GM18526 (cell line): Measurements from ENCODE around the gene GRXCR2.

ENCODE experiments used
- POLR2A ChIP-seq: IDR thresholded peaks from 3 replicates; pipeline ENCODE4 v1.6.1; 2011; ENCODE audit not compliant: insufficient read length; ENCODE audit errors: extremely low read depth

Gene GRXCR2

DNA sequence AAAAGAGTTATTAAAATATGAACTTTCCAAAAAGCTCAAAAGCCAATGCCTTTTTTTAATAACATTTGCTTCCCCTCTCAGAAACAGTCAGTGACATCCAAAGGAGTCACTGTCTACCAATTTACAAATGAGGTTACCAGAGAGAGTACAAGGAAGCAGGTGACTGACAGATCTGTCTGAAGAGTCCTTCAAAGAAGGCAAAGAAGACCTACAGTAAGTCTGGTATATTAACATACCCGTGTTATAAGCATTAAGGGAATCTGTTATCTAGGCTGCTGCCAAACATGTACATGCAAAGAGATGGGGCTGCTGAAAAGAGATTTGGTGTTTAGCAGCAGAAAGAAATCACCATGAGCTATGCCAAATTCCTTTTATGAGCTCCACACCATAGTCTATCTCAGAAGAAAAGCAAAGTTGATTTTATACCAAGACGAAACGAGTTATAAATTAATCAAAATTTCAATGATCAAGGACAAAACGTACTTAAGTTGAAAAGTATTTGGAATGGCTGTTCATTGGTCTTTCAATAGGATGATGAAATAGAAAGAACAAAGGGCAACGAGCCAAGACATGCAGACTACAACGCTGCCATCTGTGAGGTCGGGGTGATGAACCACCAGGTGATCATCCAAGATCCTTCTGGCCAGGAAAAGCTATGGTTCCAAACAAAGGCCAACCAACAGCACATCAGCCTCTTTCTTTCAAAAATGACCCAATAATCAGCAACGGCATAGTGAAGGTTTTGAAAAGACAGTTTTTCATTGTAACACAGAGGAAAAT, 45.7 kb downstream of the GRXCR2 start:
- no peak for TF ChIP-seq POLR2A

DNA sequence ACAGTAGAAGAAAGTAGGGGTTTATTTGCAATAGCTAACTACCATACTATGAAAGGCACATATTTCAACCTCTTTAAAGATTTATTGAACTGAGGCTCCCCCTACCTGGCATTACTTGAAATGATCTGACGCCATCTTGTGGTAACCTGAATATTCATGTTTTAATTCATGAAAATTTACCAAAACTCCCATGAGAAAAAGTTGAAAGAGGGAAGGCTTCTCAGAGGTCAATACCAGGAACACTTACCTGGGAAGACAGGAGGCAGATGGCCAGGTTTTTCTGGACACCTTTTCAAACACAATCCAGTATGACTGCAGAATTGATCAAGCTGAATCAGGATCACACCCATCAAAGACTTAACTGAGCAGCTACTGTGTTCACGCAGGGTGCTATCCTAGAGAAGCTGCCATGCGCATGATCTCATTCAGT, 47.0 kb downstream of the GRXCR2 start:
- no peak for TF ChIP-seq POLR2A

DNA sequence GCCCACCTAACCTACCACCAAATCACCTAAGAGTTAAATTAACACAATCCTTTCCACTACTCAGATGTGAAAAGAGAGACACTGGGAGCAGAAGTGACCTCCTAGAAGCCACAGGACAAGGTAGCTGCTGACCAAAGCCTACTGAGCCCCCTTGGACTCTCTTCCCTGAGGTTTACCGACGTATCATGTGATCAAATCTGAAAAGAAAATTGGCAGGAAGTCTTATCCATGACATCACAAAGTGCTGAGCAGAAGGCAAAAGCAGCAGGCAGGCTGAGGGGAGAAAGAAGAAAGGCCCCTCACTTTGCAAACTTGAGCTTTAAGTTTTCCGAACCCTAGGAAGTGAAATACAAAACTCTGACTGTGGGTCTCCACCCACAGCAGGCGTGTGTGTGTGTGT, 48.8 kb downstream of the GRXCR2 start:
- TF ChIP-seq POLR2A: no peak

DNA sequence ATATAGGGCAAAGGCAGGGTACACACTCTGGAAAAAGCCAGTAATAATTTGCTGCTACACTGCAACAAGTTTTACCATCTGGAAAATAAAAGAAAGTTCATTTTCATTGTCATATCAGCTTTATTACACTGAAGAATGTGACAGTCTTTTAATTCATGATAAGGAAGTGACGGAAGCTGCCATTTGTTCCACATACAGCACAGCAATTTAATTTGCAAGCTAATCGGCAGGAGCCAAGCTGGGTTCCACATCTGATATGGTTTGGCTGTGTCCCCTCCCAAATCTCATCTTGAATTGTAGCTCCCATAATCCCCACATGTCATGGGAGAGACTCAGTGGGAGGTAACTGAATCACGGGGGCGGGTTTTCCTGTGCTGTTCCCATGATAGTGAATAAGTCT, 54.2 kb downstream of the GRXCR2 start:
- no peak for TF ChIP-seq POLR2A

DNA sequence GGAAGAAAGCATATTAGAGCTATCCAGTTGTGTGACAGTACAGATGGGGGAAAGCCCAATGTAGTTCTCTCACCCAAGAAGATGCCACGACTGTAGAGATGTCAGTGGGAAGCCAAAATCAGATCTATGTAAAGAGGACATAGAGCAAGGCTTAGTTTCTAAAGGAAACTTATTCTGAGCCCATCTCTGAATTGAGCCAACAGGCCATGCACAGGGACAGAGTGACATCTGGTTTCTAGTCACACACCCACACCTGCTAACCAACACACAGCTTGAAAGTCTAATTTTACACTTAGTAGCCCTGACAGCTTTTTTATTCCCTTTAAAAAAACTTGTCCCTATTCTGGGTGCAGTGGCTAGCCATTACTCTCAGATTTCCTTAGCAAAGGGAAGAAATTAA, 59.9 kb downstream of the GRXCR2 start:
- TF ChIP-seq POLR2A: no peak

DNA sequence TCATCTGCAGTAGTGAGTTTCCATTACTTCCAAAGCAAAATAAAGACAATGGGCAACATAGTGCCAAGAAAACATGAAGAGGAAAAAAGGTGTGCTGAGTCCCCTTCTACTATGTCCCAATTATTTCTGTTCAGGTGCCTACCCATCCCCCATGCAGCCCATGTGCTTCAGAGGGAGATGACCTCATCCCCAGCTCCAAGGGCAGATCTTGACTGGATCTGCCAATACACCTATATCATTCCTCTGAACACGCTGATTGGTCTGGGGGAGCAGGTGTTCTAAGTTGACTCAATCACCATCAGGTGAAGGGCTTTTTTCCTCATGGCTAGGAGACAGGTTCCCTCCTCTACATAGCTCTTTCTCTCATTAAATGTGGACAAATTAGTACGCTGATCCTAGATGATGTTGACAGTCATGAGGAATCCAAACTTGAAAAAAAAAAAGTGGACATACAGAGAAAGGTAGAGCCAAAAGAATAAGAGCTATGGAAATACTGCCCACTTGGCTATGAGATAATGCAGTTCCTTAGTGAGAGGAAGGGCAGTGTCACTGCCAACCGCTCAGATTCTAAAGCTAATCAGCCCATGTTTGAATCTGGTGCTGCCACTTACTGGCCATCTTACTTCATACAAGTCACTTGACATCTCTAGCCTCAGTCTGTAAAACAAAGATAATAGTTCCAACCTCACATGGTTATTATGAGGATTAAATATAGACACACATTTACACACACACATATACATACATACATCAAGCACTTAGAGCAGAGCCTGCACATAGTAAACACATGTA, 60.8 kb downstream of the GRXCR2 start:
- no peak for TF ChIP-seq POLR2A
